GM18526 (cell line): ENCODE data around the gene IQCF2.

Experiments used
- POLR2A ChIP-seq: IDR thresholded peaks from 3 replicates; pipeline ENCODE4 v1.6.1; 2011; ENCODE audit not compliant: insufficient read length; ENCODE audit errors: extremely low read depth

IQCF2 gene

GRCh38 chr3:51873876-51874275 lies 12.5 kb downstream of the IQCF2 start:
- TF ChIP-seq POLR2A, result no peak

GRCh38 chr3:51874411-51874810 lies 13.0 kb downstream of the IQCF2 start:
- no peak for TF ChIP-seq POLR2A

- no peak for TF ChIP-seq POLR2A
Measured at GRCh38 chr3:51874889-51875288, 13.5 kb downstream of the IQCF2 start.

GRCh38 chr3:51875501-51875900 lies 14.1 kb downstream of the IQCF2 start, which contains the start of gene IQCF5:
Gene IQCF5, minus strand, starts transcription at chr3:51875601. Its CDS starts 70 bp downstream, at chr3:51875531.
- TF ChIP-seq POLR2A, result no peak

- no peak for TF ChIP-seq POLR2A
Measured at GRCh38 chr3:51876186-51876585, 14.8 kb downstream of the IQCF2 start.

- TF ChIP-seq POLR2A, result no peak
Measured at GRCh38 chr3:51879937-51880336, 18.5 kb downstream of the IQCF2 start.

GRCh38 chr3:51886447-51886846 lies 25.0 kb downstream of the IQCF2 start:
- TF ChIP-seq POLR2A, result no peak

GRCh38 chr3:51887620-51888019 lies 26.2 kb downstream of the IQCF2 start:
- no peak for TF ChIP-seq POLR2A

GRCh38 chr3:51888463-51889105 lies 27.2 kb downstream of the IQCF2 start:
- no peak for TF ChIP-seq POLR2A

- TF ChIP-seq POLR2A, result no peak
Measured at GRCh38 chr3:51891242-51892039, 30.0 kb downstream of the IQCF2 start.

- TF ChIP-seq POLR2A, result no peak
Measured at GRCh38 chr3:51894391-51894790, 33.0 kb downstream of the IQCF2 start.

- no peak for TF ChIP-seq POLR2A
Measured at GRCh38 chr3:51894939-51895338, 33.5 kb downstream of the IQCF2 start.

- TF ChIP-seq POLR2A, result no peak
Measured at GRCh38 chr3:51896607-51897305, 35.3 kb downstream of the IQCF2 start.

GRCh38 chr3:51897391-51897790 lies 36.0 kb downstream of the IQCF2 start:
- TF ChIP-seq POLR2A, result no peak

GRCh38 chr3:51904034-51904823 lies 42.8 kb downstream of the IQCF2 start:
- no peak for TF ChIP-seq POLR2A
